Uterus (tissue), 2 donors: ENCODE data around the gene UGT1A6.

Source experiments
- CTCF ChIP-seq, 4 experiments: fragments of 200-600 bp in 2 of 4; fragments of 450-650 bp in 2 of 4; sonication (generic) in 2 of 4; IDR thresholded peaks; one replicate each; pipeline ENCODE4 v1.5.1; 2016 to 2019; ENCODE audit warnings: antibody characterized with exemption in 4 of 4, mild to moderate bottlenecking in 2 of 4, moderate library complexity in 1 of 4
- POLR2A ChIP-seq, 2 donors: fragments of 450-650 bp; IDR thresholded peaks; one replicate each; pipeline ENCODE4 v1.6.1; 2016; ENCODE audit warnings: antibody characterized with exemption in 2 of 2, mild to moderate bottlenecking in 1 of 2, moderate library complexity in 1 of 2

- TF ChIP-seq CTCF (IDR thresholded peaks at IDR 0.05) (no peak), POLR2A (IDR thresholded peaks at IDR 0.05) (no peak)
These were observed 16.6 kb upstream of the UGT1A6 start for GRCh38 chr2:233676046-233676445.
